OCI-LY7 (cell line): ENCODE data around the gene HOXA3. TPM values are rescaled to one million over a fixed set of nuclear protein-coding genes. Genes with fewer than 3 reads are reported as not detected.

Experiments used
- BruUV-seq: library from RNA; stranded (reverse); fragments of 400-500 nt; replicated peaks from 2 replicates; lab custom pipeline; 2021; lab: Mats Ljungman, UMichigan
- CTCF ChIA-PET: fragments of 300-600 bp; sonication (Branson Sonifier 250); formaldehyde crosslinking; loops from one replicate; lab custom pipeline; 2022; ENCODE audit warnings: antibody characterized with exemption; ENCODE audit not compliant: unreplicated experiment; lab: Charles Lee
- POLR2A ChIA-PET: fragments of 300-600 bp; sonication (Branson Sonifier 250); formaldehyde crosslinking; loops from one replicate; lab custom pipeline; 2022; ENCODE audit warnings: antibody characterized with exemption; lab: Charles Lee
- DNase-seq: peaks from one replicate; pipeline ENCODE4 v3.0.0-alpha.2; 2015; ENCODE audit warnings: low spot score
- H2AFZ ChIP-seq: fragments of 200-600 bp; sonication (generic), shearing (Covaris generic); 2 replicates; pipeline ENCODE4 v1.6.1; 2014; ENCODE audit warnings: mild to moderate bottlenecking, antibody characterized with exemption, low read length, moderate library complexity
- H3K27ac ChIP-seq: fragments of 200-600 bp; sonication (generic); 2 replicates; pipeline ENCODE4 v1.5.1; 2014; ENCODE audit warnings: mixed run types, low read depth, mild to moderate bottlenecking, moderate library complexity, low read length, inconsistent platforms; ENCODE audit not compliant: poor library complexity, severe bottlenecking
- H3K36me3 ChIP-seq: fragments of 200-600 bp; sonication (generic); 2 replicates; pipeline ENCODE4 v1.6.1; 2014; ENCODE audit warnings: mild to moderate bottlenecking, antibody characterized with exemption, low read length, moderate library complexity, mixed read lengths; ENCODE audit not compliant: insufficient read depth
- H3K4me1 ChIP-seq: fragments of 200-600 bp; sonication (generic); 2 replicates; pipeline ENCODE4 v1.5.1; 2014; ENCODE audit warnings: mild to moderate bottlenecking, low read length; ENCODE audit not compliant: insufficient read depth, poor library complexity, severe bottlenecking
- H3K4me2 ChIP-seq: fragments of 200-600 bp; sonication (generic); 2 replicates; pipeline ENCODE4 v1.6.1; 2014; ENCODE audit warnings: mild to moderate bottlenecking, low read length
- H3K4me3 ChIP-seq: fragments of 200-600 bp; sonication (generic); 2 replicates; pipeline ENCODE4 v1.5.1; 2014; ENCODE audit warnings: mild to moderate bottlenecking, low read depth, low read length; ENCODE audit not compliant: poor library complexity, severe bottlenecking
- H3K79me2 ChIP-seq: fragments of 200-600 bp; sonication (generic); 2 replicates; pipeline ENCODE4 v1.6.1; 2016; ENCODE audit warnings: low read depth, mild to moderate bottlenecking, low read length, moderate library complexity, mixed read lengths; ENCODE audit not compliant: insufficient read depth
- H3K9me2 ChIP-seq: fragments of 200-600 bp; sonication (generic); 2 replicates; pipeline ENCODE4 v1.6.1; 2016; ENCODE audit warnings: mild to moderate bottlenecking, low read length, mixed read lengths; ENCODE audit not compliant: insufficient read depth
- H3K9me3 ChIP-seq: fragments of 200-600 bp; sonication (generic); 2 replicates; pipeline ENCODE4 v1.6.1; 2014; ENCODE audit warnings: mild to moderate bottlenecking, mixed run types, low read length, mixed read lengths
- H4K20me1 ChIP-seq: fragments of 200-600 bp; sonication (generic); 2 replicates; pipeline ENCODE4 v1.6.1; 2014; ENCODE audit warnings: mild to moderate bottlenecking, antibody characterized with exemption, low read length, moderate library complexity, mixed read lengths; ENCODE audit not compliant: insufficient read depth
- EZH2phosphoT487 ChIP-seq: fragments of 200-600 bp; sonication (generic); IDR thresholded peaks from 2 replicates; pipeline ENCODE4 v1.6.1; 2018; ENCODE audit warnings: low read depth, borderline replicate concordance, mild to moderate bottlenecking, mixed run types, antibody characterized with exemption, low read length, moderate library complexity, mixed read lengths
- intact Hi-C: fragments of 100-400 bp; cut with micrococcal nuclease; formaldehyde crosslinking; loops from one replicate; pipeline ENCODE4 v1.10.0; 2022; ENCODE audit not compliant: unreplicated experiment
- total RNA-seq, 2 experiments: library from RNA; depleted of rRNA in 1 of 2; stranded (reverse); fragments of >200 nt in 1 of 2; shearing (Covaris generic) in 1 of 2; gene quantifications; 2 replicates each; pipeline ENCODE4 v1.2.3, GENCODE V29; 2014 to 2022
- TF ChIP-seq, protein P1 (sequence below): fragments of 200-600 bp; sonication (generic); conservative IDR thresholded peaks from 2 replicates; pipeline ENCODE4 v1.5.1; 2014; ENCODE audit warnings: mild to moderate bottlenecking, antibody characterized with exemption, low read length, moderate library complexity, mixed read lengths

HOXA3 gene
- total RNA-seq, 2 experiments from 2014 or later: 0.41 to 2.7 TPM

GRCh38 chr7:27179030-27179429, 26.6 kb upstream of the HOXA3 start:
- H3K4me2 ChIP-seq: no peak overlapping the region
- no TSS peak for BruUV-seq
- no peaks in the 10 kb centered on the region for H3K9me2 ChIP-seq
- H3K79me2 ChIP-seq: no peaks in the 10 kb centered on the region
- no peak for TF ChIP-seq EZH2phosphoT487
- TF ChIP-seq, protein P1, sequence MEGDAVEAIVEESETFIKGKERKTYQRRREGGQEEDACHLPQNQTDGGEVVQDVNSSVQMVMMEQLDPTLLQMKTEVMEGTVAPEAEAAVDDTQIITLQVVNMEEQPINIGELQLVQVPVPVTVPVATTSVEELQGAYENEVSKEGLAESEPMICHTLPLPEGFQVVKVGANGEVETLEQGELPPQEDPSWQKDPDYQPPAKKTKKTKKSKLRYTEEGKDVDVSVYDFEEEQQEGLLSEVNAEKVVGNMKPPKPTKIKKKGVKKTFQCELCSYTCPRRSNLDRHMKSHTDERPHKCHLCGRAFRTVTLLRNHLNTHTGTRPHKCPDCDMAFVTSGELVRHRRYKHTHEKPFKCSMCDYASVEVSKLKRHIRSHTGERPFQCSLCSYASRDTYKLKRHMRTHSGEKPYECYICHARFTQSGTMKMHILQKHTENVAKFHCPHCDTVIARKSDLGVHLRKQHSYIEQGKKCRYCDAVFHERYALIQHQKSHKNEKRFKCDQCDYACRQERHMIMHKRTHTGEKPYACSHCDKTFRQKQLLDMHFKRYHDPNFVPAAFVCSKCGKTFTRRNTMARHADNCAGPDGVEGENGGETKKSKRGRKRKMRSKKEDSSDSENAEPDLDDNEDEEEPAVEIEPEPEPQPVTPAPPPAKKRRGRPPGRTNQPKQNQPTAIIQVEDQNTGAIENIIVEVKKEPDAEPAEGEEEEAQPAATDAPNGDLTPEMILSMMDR: no peak
- no peaks in the 10 kb centered on the region for H3K4me1 ChIP-seq
- no peak overlapping the region for H3K27ac ChIP-seq
- no peaks in the 10 kb centered on the region for H3K9me3 ChIP-seq
- no peaks in the 10 kb centered on the region for H4K20me1 ChIP-seq
- no peak overlapping the region for H3K4me3 ChIP-seq
- no peak for DNase-seq
- H2AFZ ChIP-seq: no peak overlapping the region
- intact Hi-C loops: no loop called here
- POLR2A ChIA-PET: interaction anchor here (0.5 kb wide), 1 partner anchor 312 kb away, joined by 4 read pairs; no protein-coding TSS in a partner anchor
- H3K36me3 ChIP-seq: no peaks in the 10 kb centered on the region
- CTCF ChIA-PET: interaction anchor here (0.7 kb wide), 1 partner anchor 23 kb away, joined by 3 read pairs; no protein-coding TSS in a partner anchor

DNA sequence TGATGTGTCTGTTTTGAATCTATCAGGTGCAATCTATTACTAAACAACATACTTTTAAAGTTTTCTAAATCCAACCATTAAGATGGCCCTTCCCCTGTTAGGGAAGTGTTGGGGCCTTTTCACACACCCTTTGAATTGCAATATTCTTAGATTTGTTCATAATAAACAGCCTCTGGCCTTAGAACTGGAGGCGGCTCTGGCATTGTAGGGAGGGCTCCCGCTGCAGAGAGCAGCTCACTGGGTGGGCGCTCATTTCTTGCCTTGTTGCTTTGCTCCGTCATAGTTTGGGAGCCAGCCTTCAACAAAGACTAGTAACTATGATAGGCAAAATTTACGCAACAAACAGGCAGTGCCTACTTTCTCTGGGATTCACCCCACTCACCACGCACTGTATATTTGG, 26.0 kb upstream of the HOXA3 start:
- no peak overlapping the region for H3K27ac ChIP-seq
- no peak overlapping the region for H3K4me3 ChIP-seq
- H3K4me1 ChIP-seq: no peaks in the 10 kb centered on the region
- no peaks in the 10 kb centered on the region for H3K36me3 ChIP-seq
- TF ChIP-seq EZH2phosphoT487: no peak
- TF ChIP-seq, protein P1: no peak
- H3K4me2 ChIP-seq: no peak overlapping the region
- no peaks in the 10 kb centered on the region for H3K79me2 ChIP-seq
- no peak for DNase-seq
- ChIA-PET CTCF (no interaction called here), POLR2A (interaction anchor here (0.5 to 0.6 kb wide), 2 partner anchors 312 to 330 kb away, joined by 4 read pairs; no protein-coding TSS in a partner anchor)
- H3K9me3 ChIP-seq: no peaks in the 10 kb centered on the region
- intact Hi-C loops: no loop called here
- BruUV-seq: no TSS peak
- H3K9me2 ChIP-seq: no peaks in the 10 kb centered on the region
- H4K20me1 ChIP-seq: no peaks in the 10 kb centered on the region
- H2AFZ ChIP-seq: no peak overlapping the region

GRCh38 chr7:27177795-27178320, 25.5 kb upstream of the HOXA3 start:
- Histone ChIP-seq H3K79me2 (no peaks in the 10 kb centered on the region), H3K9me3 (no peaks in the 10 kb centered on the region), H3K4me1 (no peaks in the 10 kb centered on the region), H3K27ac (no peak overlapping the region), H2AFZ (no peak overlapping the region), H3K36me3 (no peaks in the 10 kb centered on the region), H4K20me1 (no peaks in the 10 kb centered on the region), H3K9me2 (no peaks in the 10 kb centered on the region), H3K4me2 (no peak overlapping the region), H3K4me3 (no peak overlapping the region)
- POLR2A ChIA-PET: interaction anchor here (0.6 kb wide), 2 partner anchors 329 to 1555 kb away, joined by 3 to 4 read pairs; no protein-coding TSS in a partner anchor
- CTCF ChIA-PET: no interaction called here
- no peak for DNase-seq
- intact Hi-C loops: no loop called here
- BruUV-seq: no TSS peak
- no peak for TF ChIP-seq EZH2phosphoT487
- TF ChIP-seq, protein P1: no peak
